ENCODE results near the gene AQP12B.
"Not testable (repeated sequence)": the region's sequence is repeated elsewhere in the genome, so short reads cannot be mapped to it uniquely, and the experiment has no call there.

AQP12B gene

GRCh38 chr2:240682431-240683224 lies at the start of gene AQP12B:
AQP12B (minus strand) TSS chr2:240682885; CDS start chr2:240682837, 48 bp downstream.
- DNase-seq = not testable (repeated sequence)

- DNase-seq = no peak
Observed at GRCh38 chr2:240732184-240732583, 49.5 kb upstream of the AQP12B start.

- DNase-seq = peak; percentile 63
Observed at GRCh38 chr2:240731178-240731545, 48.5 kb upstream of the AQP12B start.

GRCh38 chr2:240730501-240731177 lies 48.0 kb upstream of the AQP12B start:
- no peak for DNase-seq

GRCh38 chr2:240728827-240729226 lies 46.1 kb upstream of the AQP12B start:
- DNase-seq = no peak

GRCh38 chr2:240728361-240728760 lies 45.7 kb upstream of the AQP12B start:
- no peak for DNase-seq

GRCh38 chr2:240727913-240728312 lies 45.2 kb upstream of the AQP12B start:
- no peak for DNase-seq

GRCh38 chr2:240727439-240727838 lies 44.8 kb upstream of the AQP12B start:
- DNase-seq = no peak

GRCh38 chr2:240726876-240727275 lies 44.2 kb upstream of the AQP12B start:
- DNase-seq = no peak

- no peak for DNase-seq
Observed at GRCh38 chr2:240725671-240726070, 43.0 kb upstream of the AQP12B start.

GRCh38 chr2:240725266-240725665 lies 42.6 kb upstream of the AQP12B start:
- DNase-seq = no peak

GRCh38 chr2:240724431-240724830 lies 41.7 kb upstream of the AQP12B start:
- DNase-seq = no peak

GRCh38 chr2:240723851-240724250 lies 41.2 kb upstream of the AQP12B start:
- DNase-seq = no peak

GRCh38 chr2:240722796-240723735 lies 40.4 kb upstream of the AQP12B start:
- DNase-seq = no peak

GRCh38 chr2:240722376-240722775 lies 39.7 kb upstream of the AQP12B start:
- no peak for DNase-seq

GRCh38 chr2:240721596-240722180 lies 39.0 kb upstream of the AQP12B start:
- no peak for DNase-seq

- no peak for DNase-seq
Observed at GRCh38 chr2:240720686-240721595, 38.3 kb upstream of the AQP12B start.

- no peak for DNase-seq
Observed at GRCh38 chr2:240719676-240720545, 37.2 kb upstream of the AQP12B start.

- no peak for DNase-seq
Observed at GRCh38 chr2:240718896-240719490, 36.3 kb upstream of the AQP12B start.

All from right forelimb (tissue), 1 donor.